ENCODE data around the gene PIKFYVE.

- TF ChIP-seq CTCF (IDR thresholded peaks at IDR 0.05) (no peak), POLR2A (IDR thresholded peaks at IDR 0.05) (no peak)
Measured at GRCh38 chr2:208251098-208251497, 15.0 kb upstream of the PIKFYVE start.
